Cardiac muscle cell (in vitro differentiated cells and primary cell): Measurements from ENCODE around the gene UBAP2. TPM values are rescaled to one million over a fixed set of nuclear protein-coding genes. Genes with fewer than 3 reads are reported as not detected.

Experiments used
- DNase-seq, 2 donors: peaks; one replicate each; pipeline versions ENCODE4 v3.0.0 to v3.0.0-alpha.2; 2010 to 2017; ENCODE audit warnings: low read depth in 1 of 2, low spot score in 1 of 2
- H3K27ac ChIP-seq: fragments of 200-600 bp; sonication (generic); 2 replicates; pipeline ENCODE4 v1.5.1; 2016
- H3K27me3 ChIP-seq: fragments of 200-600 bp; sonication (generic); 2 replicates; pipeline ENCODE4 v1.6.0; 2016; ENCODE audit warnings: control low read depth
- H3K36me3 ChIP-seq: fragments of 200-600 bp; sonication (generic); 2 replicates; pipeline ENCODE4 v1.5.1; 2016; ENCODE audit warnings: control low read depth
- H3K4me1 ChIP-seq: fragments of 200-600 bp; sonication (generic); 2 replicates; pipeline ENCODE4 v1.8.1; 2017; ENCODE audit warnings: low read depth, mild to moderate bottlenecking, mixed run types
- H3K4me3 ChIP-seq: fragments of 200-600 bp; sonication (generic); 2 replicates; pipeline ENCODE4 v1.5.1; 2016; ENCODE audit warnings: mild to moderate bottlenecking
- H3K9me3 ChIP-seq: fragments of 200-600 bp; sonication (generic); 2 replicates; pipeline ENCODE4 v1.5.1; 2017; ENCODE audit warnings: low read depth, mild to moderate bottlenecking, control low read depth
- CTCF ChIP-seq: IDR thresholded peaks from 2 replicates; pipeline ENCODE4 v1.5.1; 2012; ENCODE audit warnings: low read depth, mild to moderate bottlenecking, low read length
- polyA plus RNA-seq: library from polyadenylated mRNA; unstranded; fragments of >200 nt; fragmentation: Nextera tagmentation; extraction: Ambion mirVana; gene quantifications from 2 replicates; pipeline ENCODE4 v1.2.1, GENCODE V29; 2016
- total RNA-seq: library from RNA; depleted of rRNA; stranded (reverse); fragments of >200 nt; gene quantifications from 2 replicates; pipeline ENCODE4 v1.2.3, GENCODE V29; 2016

The UBAP2 gene
- total and polyA plus RNA-seq, 2 experiments from 2014 or later = 27.2 to 29.3 TPM

- no peak for TF ChIP-seq CTCF
- H3K27me3 ChIP-seq = no peaks in the 10 kb centered on the region
- peaks cover 53% of the 10 kb centered on the region for H3K36me3 ChIP-seq
- H3K4me3 ChIP-seq = no peak overlapping the region
- no peaks in the 10 kb centered on the region for H3K4me1 ChIP-seq
- peak overlapping the region; percentile 52 for H3K27ac ChIP-seq
- DNase-seq = no peak
- no peaks in the 10 kb centered on the region for H3K9me3 ChIP-seq
Observed at GRCh38 chr9:33923079-33923478, 125.6 kb downstream of the UBAP2 start.

- peak; percentile 17 to 32 for DNase-seq
- no peaks in the 10 kb centered on the region for H3K4me1 ChIP-seq
- peaks cover 53% of the 10 kb centered on the region for H3K36me3 ChIP-seq
- H3K4me3 ChIP-seq = no peak overlapping the region
- H3K27ac ChIP-seq = peak overlapping the region; percentile 52
- TF ChIP-seq CTCF = peak; percentile 81
- H3K27me3 ChIP-seq = no peaks in the 10 kb centered on the region
- H3K9me3 ChIP-seq = no peaks in the 10 kb centered on the region
Observed at GRCh38 chr9:33921967-33922895, 126.5 kb downstream of the UBAP2 start.

- H3K27ac ChIP-seq = peak overlapping the region; percentile 44
- peaks cover 53% of the 10 kb centered on the region for H3K36me3 ChIP-seq
- H3K4me1 ChIP-seq = no peaks in the 10 kb centered on the region
- DNase-seq = peak in 1 of 2 donors; percentile 10
- TF ChIP-seq CTCF = no peak
- no peaks in the 10 kb centered on the region for H3K9me3 ChIP-seq
- H3K27me3 ChIP-seq = no peaks in the 10 kb centered on the region
- no peak overlapping the region for H3K4me3 ChIP-seq
Observed at GRCh38 chr9:33919276-33919897, 129.3 kb downstream of the UBAP2 start.

GRCh38 chr9:33917036-33917435, 131.7 kb downstream of the UBAP2 start:
- H3K36me3 ChIP-seq = peaks cover 48% of the 10 kb centered on the region
- H3K4me3 ChIP-seq = no peak overlapping the region
- peak overlapping the region; percentile 28 for H3K27ac ChIP-seq
- no peak for DNase-seq
- no peak for TF ChIP-seq CTCF
- H3K9me3 ChIP-seq = no peaks in the 10 kb centered on the region
- H3K27me3 ChIP-seq = no peaks in the 10 kb centered on the region
- H3K4me1 ChIP-seq = no peaks in the 10 kb centered on the region

GRCh38 chr9:33914887-33915628, 133.6 kb downstream of the UBAP2 start:
- peaks cover 44% of the 10 kb centered on the region for H3K36me3 ChIP-seq
- no peaks in the 10 kb centered on the region for H3K27me3 ChIP-seq
- H3K4me3 ChIP-seq = no peak overlapping the region
- H3K9me3 ChIP-seq = no peaks in the 10 kb centered on the region
- no peak for TF ChIP-seq CTCF
- DNase-seq = no peak
- peak overlapping the region; percentile 61 for H3K27ac ChIP-seq
- H3K4me1 ChIP-seq = no peaks in the 10 kb centered on the region
